Right forelimb (tissue), 1 donor: ENCODE measurements around the gene ITSN1.
"Not testable (repeated sequence)": the region's sequence is repeated elsewhere in the genome, so short reads cannot be mapped to it uniquely, and the experiment has no call there.

Experiments used
- DNase-seq: peaks from one replicate; pipeline ENCODE4 v3.0.0-alpha.2; 2018

ITSN1 gene

GRCh38 chr21:33775100-33775828 is 133.0 kb downstream of the ITSN1 start:
- DNase-seq: no peak

DNA sequence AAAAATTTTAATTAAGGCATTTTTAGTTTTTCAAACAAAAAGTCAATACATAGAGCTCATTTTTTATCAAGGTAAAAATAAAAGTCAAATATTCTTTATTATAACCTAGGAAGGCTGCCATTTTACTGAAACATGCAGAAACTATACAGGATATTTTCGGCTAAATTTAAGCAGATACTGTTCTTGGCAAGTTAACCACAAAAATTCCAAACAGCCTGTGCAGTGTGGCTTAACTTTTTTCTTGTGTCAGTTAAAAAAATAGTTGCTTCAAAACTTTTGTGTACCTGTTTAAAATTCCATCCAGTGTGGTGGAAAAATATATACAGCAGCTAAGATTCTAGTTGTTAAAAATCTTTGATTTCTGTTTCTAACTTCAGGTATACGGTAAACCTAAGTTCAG is 138.3 kb downstream of the ITSN1 start:
- DNase-seq: no peak

GRCh38 chr21:33781121-33781520 is 138.8 kb downstream of the ITSN1 start:
- no peak for DNase-seq

- no peak for DNase-seq
Measured at GRCh38 chr21:33783187-33783979, 141.1 kb downstream of the ITSN1 start.

DNA sequence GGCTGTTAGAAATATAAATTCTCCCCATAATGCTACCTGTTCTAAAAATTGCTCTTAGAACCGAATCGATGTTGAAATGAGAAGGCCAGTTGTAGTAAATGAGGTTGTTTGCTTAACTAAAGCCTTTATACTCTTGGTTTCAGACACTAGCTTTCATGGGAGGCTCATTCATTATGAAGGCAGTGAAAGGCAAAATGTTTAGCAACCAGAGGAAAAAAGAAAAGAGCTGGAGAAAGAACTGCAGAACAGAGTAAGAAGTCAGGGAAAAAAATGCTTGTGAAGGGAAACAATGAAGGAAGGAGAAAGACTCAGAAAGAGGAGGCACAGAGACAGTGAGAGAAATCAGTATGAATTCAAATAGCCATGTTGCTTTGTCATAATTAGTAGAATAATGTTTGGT is 145.1 kb downstream of the ITSN1 start:
- DNase-seq: no peak

GRCh38 chr21:33788438-33788837 is 146.1 kb downstream of the ITSN1 start:
- not testable (repeated sequence) for DNase-seq

DNA sequence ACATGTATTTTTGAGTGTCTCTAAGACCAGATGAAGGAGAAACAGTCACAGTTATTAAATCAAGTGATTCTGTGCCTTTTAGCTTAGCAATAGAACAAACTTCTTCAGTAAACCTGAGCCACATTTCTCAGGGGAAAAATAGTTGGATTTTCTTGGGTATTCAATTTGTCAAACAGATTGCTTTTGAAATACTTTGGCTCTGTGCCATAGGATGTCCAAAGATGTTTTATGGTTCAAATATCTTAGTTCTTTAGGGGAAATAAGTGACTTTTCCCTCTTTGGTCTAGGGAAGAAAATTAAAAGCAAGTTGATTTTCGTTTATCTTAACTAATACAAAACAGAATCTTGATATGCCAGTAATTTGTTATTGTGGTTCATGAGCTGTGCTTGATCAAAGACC is 147.4 kb downstream of the ITSN1 start:
- DNase-seq: no peak

DNA sequence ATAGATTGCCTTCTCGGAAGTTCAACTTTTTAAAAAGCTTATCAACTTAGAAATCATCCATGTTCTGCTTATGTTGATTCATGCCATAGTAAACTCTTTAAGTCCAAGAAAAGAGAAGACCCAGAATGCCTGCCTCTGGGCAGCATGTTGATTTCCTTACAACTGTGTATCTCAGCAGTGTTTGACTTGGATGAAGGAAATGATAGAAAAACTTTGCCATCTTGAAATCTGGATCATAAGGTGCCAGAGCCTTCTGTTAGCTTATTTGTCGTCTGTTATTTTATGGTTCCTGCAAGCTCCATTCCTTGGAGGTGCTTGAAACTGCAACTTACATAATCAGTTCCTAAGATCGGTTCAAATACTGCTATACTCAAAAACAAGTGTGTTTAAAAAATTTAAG is 148.8 kb downstream of the ITSN1 start:
- no peak for DNase-seq

- DNase-seq: no peak
Measured at GRCh38 chr21:33794596-33794995, 152.3 kb downstream of the ITSN1 start.

DNA sequence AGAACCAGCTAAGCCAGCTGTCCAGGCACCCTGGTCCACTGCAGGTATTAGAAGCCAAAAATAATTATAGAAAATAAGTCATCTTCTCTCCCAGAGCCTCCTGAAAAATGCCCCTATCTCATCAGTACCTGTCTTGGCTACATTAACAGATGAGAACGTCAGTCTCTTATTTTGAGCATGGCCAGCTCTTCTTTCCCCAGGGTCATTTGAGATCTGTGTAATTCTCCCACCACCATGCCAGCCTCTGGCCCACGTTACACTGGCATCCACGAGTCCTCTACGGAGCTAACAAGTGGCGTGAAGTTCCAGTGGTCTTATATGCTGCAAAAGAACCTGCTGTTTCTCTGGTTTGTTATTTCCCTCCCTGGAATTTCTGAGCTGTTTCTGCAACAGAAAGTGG is 155.3 kb downstream of the ITSN1 start:
- DNase-seq: no peak

DNA sequence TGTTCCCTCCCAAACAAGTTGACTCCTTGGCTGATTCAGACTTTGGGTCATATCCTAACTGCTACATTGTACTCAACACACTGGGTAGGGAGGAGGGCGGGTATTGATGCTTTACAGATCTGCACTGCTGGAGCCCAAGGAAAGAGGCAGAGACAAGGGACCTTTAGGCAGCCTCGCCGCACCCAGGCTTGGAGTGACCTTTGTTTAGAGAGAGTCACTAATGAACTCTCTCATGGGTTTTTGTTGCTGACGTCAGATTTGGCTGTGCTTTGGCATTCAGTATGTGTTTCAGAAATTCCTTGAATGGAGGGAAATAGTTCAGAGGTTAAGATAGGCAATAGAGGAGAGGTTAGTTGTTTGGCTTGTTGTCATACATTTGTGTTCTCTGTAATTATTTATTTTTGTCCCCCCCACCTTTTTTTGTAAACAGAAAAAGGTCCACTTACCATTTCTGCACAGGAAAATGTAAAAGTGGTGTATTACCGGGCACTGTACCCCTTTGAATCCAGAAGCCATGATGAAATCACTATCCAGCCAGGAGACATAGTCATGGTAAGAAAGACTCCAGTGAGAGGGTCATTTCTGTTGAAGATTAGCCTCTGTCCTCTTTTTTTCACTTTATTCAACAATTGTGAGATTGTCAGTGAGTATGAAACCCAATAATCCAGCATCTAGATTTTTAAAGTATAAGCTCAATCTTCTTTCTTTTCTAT is 157.2 kb downstream of the ITSN1 start:
- no peak for DNase-seq

DNA sequence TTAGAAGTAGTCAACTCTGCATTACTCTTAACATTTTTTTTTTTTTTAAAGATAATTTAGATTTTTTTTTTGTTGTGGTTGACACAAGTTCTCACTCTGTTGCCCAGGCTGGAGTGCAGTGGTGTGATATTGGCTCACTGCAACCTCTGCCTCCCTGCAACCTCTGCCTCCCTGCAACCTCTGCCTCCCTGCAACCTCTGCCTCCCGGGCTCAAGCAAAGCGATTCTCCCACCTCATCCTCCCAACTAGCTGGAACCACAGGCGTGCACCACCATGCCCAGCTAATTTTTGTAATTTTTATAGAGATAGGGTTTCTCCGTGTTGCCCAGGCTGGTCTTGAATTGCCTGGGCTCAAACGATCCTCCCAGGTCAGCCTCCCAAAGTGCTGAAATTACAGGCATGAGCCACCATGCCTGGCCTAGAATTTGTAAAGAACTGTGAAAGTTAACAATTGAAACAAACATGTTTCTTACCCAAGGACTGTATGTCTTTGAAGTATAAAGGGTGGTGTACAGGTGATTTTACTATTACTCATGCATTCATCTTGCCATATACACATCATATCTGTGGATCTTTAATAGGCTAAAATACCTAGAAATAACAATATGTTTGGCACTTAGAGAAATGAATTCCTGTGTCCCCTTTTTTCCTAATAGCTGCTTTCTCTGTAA is 158.6 kb downstream of the ITSN1 start:
- no peak for DNase-seq

DNA sequence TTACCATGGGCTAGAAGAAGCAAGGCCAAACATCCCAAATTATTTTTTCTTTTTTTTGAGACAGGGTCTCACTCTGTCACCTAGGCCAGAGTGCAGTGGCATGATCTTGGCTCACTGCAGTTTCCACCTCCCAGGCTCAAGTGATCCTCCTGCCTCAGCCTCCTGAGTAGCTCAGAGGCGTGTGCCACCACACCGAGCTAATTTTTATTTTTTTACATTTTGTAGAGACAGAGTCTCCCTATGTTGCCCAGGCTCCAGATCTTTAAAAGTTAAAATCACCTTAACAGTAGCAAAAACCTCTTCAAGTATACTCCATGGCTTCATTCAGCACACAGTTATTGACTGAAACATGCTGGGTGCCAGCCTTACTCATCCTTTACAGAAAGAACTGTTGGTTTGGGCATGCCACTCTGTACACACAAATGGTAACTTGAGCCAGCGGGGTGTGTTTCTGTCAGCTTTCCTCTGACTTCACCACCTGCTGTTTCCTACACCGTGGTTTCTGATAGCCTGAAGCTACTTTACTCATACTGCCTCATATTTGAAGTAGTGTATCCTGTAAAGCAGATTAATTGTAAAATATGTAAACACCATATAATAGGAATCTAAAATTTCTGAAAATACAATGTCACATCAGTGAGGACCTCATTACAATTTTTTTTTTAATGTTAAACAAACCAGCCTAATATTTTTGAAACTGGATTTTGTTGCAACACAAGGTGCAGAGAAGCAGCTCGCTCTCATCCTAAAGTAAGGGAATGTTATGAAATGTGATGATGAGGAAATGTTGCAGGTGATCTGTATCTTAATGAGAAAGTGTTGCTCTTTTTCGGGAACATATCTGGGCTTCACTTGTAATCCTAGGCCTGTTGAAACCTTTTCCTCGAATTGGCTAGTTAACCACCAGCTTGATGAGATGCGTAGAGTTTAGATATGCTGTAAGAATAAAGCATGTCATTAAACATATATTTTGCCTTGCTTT is 159.4 kb downstream of the ITSN1 start:
- DNase-seq: no peak

DNA sequence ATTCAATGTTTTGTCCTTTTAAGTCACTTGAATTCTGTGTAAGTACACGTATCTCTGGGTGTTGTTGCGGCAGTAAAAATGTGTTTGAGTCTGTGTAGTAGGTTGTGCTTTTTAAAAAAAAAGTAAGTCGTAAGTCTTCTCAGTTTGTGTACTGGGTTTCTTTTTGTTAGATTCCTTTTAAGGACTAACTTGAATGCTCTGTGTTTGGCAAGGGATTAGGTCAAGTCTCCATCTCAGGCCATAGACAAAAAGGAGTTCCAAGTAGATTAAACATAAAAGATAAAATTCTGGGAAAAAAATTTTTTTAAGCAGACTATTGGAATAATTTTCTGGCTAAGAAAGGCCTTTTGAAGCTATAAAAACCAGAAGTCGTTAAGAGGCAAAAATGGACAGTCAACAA is 160.2 kb downstream of the ITSN1 start:
- no peak for DNase-seq

GRCh38 chr21:33808715-33809367 is 166.5 kb downstream of the ITSN1 start:
- DNase-seq: no peak

DNA sequence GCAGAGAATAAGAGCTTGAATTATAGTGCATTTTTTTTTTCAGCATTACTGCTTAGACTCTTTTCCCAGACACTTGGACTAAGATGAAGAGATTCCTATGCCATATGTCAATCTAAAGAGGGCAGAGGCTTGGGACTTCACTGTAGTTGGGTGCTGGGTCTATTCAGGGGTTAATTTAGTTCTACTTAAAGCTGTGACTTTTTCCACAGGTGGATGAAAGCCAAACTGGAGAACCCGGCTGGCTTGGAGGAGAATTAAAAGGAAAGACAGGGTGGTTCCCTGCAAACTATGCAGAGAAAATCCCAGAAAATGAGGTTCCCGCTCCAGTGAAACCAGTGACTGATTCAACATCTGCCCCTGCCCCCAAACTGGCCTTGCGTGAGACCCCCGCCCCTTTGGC is 168.5 kb downstream of the ITSN1 start:
- no peak for DNase-seq

DNA sequence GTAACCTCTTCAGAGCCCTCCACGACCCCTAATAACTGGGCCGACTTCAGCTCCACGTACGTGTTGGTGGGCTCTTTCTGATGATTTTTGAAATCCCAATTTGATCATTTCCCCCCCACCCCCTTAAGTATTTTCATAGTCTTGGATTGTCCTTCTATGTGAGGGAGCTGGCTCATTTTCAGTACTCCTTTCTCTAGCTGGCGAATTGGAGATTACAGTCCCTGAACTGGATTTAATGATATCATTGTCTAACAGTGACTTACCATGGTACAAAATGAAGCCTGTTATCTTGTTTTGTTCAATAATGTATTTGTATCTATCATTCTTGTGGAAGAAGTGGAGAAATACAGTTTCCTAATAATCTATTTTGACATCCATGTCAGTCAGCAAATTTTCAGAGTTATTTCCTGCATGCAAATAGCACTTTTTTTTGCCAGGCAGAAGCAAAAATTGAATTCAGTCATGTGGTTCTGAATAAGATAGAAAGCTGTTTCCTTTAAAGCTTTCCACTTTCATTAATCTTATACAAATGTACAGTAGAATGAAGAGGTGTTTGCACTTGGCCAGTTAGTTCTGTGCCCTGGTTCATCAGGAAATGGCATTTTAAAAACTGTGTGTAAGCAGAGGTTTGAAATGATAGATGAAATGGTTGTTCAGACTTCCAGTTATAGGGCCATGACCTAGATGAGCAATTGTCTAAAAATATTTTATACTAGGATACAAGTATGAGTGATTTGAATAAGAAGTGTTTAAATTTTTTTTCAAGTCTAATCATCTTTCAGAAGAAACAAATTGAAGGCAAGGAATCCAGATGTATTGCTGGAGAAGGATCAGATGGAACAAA is 169.1 kb downstream of the ITSN1 start:
- DNase-seq: no peak

DNA sequence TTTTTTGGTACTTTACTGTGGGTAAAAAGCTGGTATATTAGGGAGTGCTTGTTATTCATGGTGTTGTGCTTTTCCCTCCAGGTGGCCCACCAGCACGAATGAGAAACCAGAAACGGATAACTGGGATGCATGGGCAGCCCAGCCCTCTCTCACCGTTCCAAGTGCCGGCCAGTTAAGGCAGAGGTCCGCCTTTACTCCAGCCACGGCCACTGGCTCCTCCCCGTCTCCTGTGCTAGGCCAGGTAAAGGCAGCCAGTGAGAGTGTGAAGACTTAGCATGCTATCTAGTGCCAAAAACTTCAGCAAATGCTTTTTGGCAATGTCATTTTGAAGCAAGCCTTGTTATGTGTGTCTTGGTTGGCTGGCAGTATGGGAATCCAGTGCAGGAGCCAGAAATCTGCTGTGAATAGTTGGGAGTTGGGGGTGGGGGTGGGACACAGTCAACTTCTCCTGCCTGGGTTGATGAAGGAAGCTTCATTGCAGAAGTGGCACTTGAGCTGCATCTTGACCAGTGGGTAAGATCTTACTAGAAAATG is 171.6 kb downstream of the ITSN1 start:
- DNase-seq: no peak

DNA sequence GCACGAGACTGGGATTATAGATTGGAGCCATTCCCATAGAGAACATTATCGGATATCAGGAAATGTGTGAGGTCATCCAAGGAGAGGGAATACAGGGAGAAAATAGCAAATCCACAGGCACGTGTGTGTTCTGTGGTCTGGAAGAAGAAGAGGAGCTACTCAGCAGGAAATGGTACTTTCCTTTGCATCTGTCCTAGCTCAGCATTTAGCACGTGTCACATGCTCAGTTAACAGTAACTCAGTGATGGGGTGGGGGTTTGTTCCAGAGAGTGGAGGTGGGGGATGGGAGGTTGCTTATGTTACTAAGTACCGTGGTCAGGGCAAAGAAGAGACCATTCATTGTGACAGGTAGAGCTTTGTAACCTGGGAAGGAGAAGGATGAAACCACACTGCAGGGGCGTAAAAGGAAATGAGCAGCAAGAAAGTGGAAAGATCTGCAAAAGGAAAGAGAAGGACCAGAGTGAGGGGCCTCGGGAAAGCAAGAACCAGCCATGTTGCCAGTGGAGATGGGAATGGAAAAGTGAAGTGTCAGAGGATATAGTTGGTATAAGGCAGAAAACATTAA is 172.9 kb downstream of the ITSN1 start:
- DNase-seq: no peak

DNA sequence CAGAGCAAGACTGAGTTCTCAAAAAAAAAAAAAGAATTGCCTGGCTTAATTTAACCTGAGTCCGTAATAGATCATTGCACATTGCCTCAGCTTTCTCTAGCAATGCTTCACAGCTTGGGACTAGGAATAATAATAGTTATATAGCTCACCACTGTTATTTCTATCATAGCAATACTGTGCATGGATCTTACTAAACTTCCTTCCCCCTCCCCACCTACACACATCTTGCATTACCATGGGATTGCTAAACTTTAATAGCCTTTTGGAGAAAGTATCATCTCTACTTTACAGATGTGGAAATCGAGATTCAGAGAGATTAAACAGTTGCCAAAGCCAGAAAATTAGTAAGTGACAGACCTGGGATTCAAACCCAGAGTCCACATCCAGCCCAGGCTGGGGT is 173.9 kb downstream of the ITSN1 start:
- DNase-seq: no peak
